MM.1S (cell line): Measurements from ENCODE around the gene BRF1.

Source experiments
- DNase-seq: peaks from one replicate; pipeline ENCODE4 v3.0.0-alpha.2; 2015
- H2AFZ ChIP-seq: fragments of 300-600 bp; sonication (generic); 2 replicates; pipeline ENCODE4 v1.6.0; 2016; ENCODE audit warnings: antibody characterized with exemption, low read length
- H3F3A ChIP-seq: fragments of 300-600 bp; sonication (generic); 2 replicates; pipeline ENCODE4 v1.6.1; 2016; ENCODE audit warnings: mild to moderate bottlenecking, antibody characterized with exemption, low read length, moderate library complexity, mixed read lengths; ENCODE audit not compliant: insufficient read depth
- H3K27ac ChIP-seq: fragments of 300-600 bp; sonication (generic); 2 replicates; pipeline ENCODE4 v1.5.1; 2016; ENCODE audit warnings: mild to moderate bottlenecking, low read length
- H3K27me3 ChIP-seq: fragments of 300-600 bp; sonication (generic); replicated peaks from 2 replicates; pipeline ENCODE4 v1.6.0; 2016; ENCODE audit warnings: low read length; ENCODE audit not compliant: insufficient read depth
- H3K36me3 ChIP-seq: fragments of 300-600 bp; sonication (generic); replicated peaks from 2 replicates; pipeline ENCODE4 v1.6.1; 2016; ENCODE audit warnings: mild to moderate bottlenecking, low read length, mixed read lengths; ENCODE audit not compliant: insufficient read depth
- H3K4me1 ChIP-seq: fragments of 300-600 bp; sonication (generic); 2 replicates; pipeline ENCODE4 v1.6.1; 2016; ENCODE audit warnings: low read length, mixed read lengths
- H3K4me2 ChIP-seq: fragments of 300-600 bp; sonication (generic); 2 replicates; pipeline ENCODE4 v1.6.0; 2016; ENCODE audit warnings: low read depth, low read length
- H3K4me3 ChIP-seq: fragments of 300-600 bp; sonication (generic); 2 replicates; pipeline ENCODE4 v1.5.1; 2016; ENCODE audit warnings: low read length, mixed read lengths
- H3K79me2 ChIP-seq: fragments of 300-600 bp; sonication (generic); 2 replicates; pipeline ENCODE4 v1.6.1; 2016; ENCODE audit warnings: mixed run types, low read length, mixed read lengths
- H3K9ac ChIP-seq: fragments of 300-600 bp; sonication (generic); 2 replicates; pipeline ENCODE4 v1.6.1; 2016; ENCODE audit warnings: low read length, mixed read lengths
- H3K9me2 ChIP-seq: fragments of 300-600 bp; sonication (generic); replicated peaks from 2 replicates; pipeline ENCODE4 v1.6.1; 2016; ENCODE audit warnings: mild to moderate bottlenecking, low read length, mixed read lengths; ENCODE audit not compliant: insufficient read depth
- H3K9me3 ChIP-seq: fragments of 300-600 bp; sonication (generic); replicated peaks from 2 replicates; pipeline ENCODE4 v1.6.1; 2016; ENCODE audit warnings: mild to moderate bottlenecking, low read length, mixed read lengths; ENCODE audit not compliant: insufficient read depth
- H4K20me1 ChIP-seq: fragments of 300-600 bp; sonication (generic); 2 replicates; pipeline ENCODE4 v1.6.1; 2016; ENCODE audit warnings: mild to moderate bottlenecking, low read length, moderate library complexity, mixed read lengths; ENCODE audit not compliant: insufficient read depth
- CTCF ChIP-seq: fragments of 300-600 bp; sonication (generic); IDR thresholded peaks from 2 replicates; pipeline ENCODE4 v1.5.1; 2016; ENCODE audit warnings: antibody characterized with exemption, low read length, mixed read lengths
- EZH2 ChIP-seq: fragments of 300-600 bp; sonication (generic); optimal IDR thresholded peaks from 2 replicates; pipeline ENCODE3; 2017; ENCODE audit warnings: low read depth, mild to moderate bottlenecking, antibody characterized with exemption, low read length, mixed read lengths
- EZH2phosphoT487 ChIP-seq: fragments of 300-600 bp; sonication (generic); IDR thresholded peaks from 2 replicates; pipeline ENCODE4 v1.6.1; 2018; ENCODE audit warnings: antibody characterized with exemption, low read length

BRF1 gene

GRCh38 chr14:105209091-105209490 lies 91.7 kb downstream of the BRF1 start:
- DNase-seq = no peak
- no peak overlapping the region for H3K27ac ChIP-seq
- no peaks in the 10 kb centered on the region for H3K79me2 ChIP-seq
- H3K9me2 ChIP-seq = no peaks in the 10 kb centered on the region
- H3K9me3 ChIP-seq = no peaks in the 10 kb centered on the region
- no peak overlapping the region for H3K4me3 ChIP-seq
- no peak overlapping the region for H3K4me2 ChIP-seq
- H4K20me1 ChIP-seq = no peaks in the 10 kb centered on the region
- H3K9ac ChIP-seq = no peak overlapping the region
- no peaks in the 10 kb centered on the region for H3K36me3 ChIP-seq
- TF ChIP-seq EZH2 = no peak
- TF ChIP-seq EZH2phosphoT487 = no peak
- no peak for TF ChIP-seq CTCF
- H2AFZ ChIP-seq = no peak overlapping the region
- H3F3A ChIP-seq = no peaks in the 10 kb centered on the region
- H3K27me3 ChIP-seq = no peaks in the 10 kb centered on the region
- H3K4me1 ChIP-seq = no peaks in the 10 kb centered on the region

- Histone ChIP-seq H3K4me1 (no peaks in the 10 kb centered on the region), H3K27ac (no peak overlapping the region)
Observed at GRCh38 chr14:105208738-105209075, 92.1 kb downstream of the BRF1 start.

GRCh38 chr14:105207996-105208737 lies 92.6 kb downstream of the BRF1 start:
- no peak for TF ChIP-seq CTCF
- TF ChIP-seq EZH2 = no peak
- TF ChIP-seq EZH2phosphoT487 = no peak
- H3K36me3 ChIP-seq = no peaks in the 10 kb centered on the region
- H3K4me2 ChIP-seq = no peak overlapping the region
- no peak overlapping the region for H3K9ac ChIP-seq
- H3K4me3 ChIP-seq = no peak overlapping the region
- H3K9me2 ChIP-seq = no peaks in the 10 kb centered on the region
- no peak overlapping the region for H2AFZ ChIP-seq
- no peaks in the 10 kb centered on the region for H3K27me3 ChIP-seq
- H3K27ac ChIP-seq = no peak overlapping the region
- H3K9me3 ChIP-seq = no peaks in the 10 kb centered on the region
- H3F3A ChIP-seq = no peaks in the 10 kb centered on the region
- H4K20me1 ChIP-seq = no peaks in the 10 kb centered on the region
- no peak for DNase-seq
- H3K4me1 ChIP-seq = no peaks in the 10 kb centered on the region
- H3K79me2 ChIP-seq = no peaks in the 10 kb centered on the region

More at GRCh38 chr14:105208738-105209075, 92.1 kb downstream of the BRF1 start:
- no peaks in the 10 kb centered on the region for H3K27me3 ChIP-seq
- H3K9ac ChIP-seq = no peak overlapping the region
- no peak for DNase-seq
- no peak overlapping the region for H3K4me3 ChIP-seq
- H3F3A ChIP-seq = no peaks in the 10 kb centered on the region
- H3K4me2 ChIP-seq = no peak overlapping the region
- no peaks in the 10 kb centered on the region for H3K79me2 ChIP-seq
- H3K9me2 ChIP-seq = no peaks in the 10 kb centered on the region
- no peaks in the 10 kb centered on the region for H3K9me3 ChIP-seq
- H2AFZ ChIP-seq = no peak overlapping the region
- no peak for TF ChIP-seq EZH2
- no peak for TF ChIP-seq CTCF
- no peak for TF ChIP-seq EZH2phosphoT487
- no peaks in the 10 kb centered on the region for H3K36me3 ChIP-seq
- no peaks in the 10 kb centered on the region for H4K20me1 ChIP-seq
